Cardiac muscle cell (in vitro differentiated cells and primary cell): ENCODE data around the gene EDEM3. TPM values are rescaled to one million over a fixed set of nuclear protein-coding genes. Genes with fewer than 3 reads are reported as not detected.

Experiments
- DNase-seq, 2 donors: peaks; one replicate each; pipeline versions ENCODE4 v3.0.0 to v3.0.0-alpha.2; 2010 to 2017; ENCODE audit warnings: low read depth in 1 of 2, low spot score in 1 of 2
- H3K27ac ChIP-seq: fragments of 200-600 bp; sonication (generic); 2 replicates; pipeline ENCODE4 v1.5.1; 2016
- H3K27me3 ChIP-seq: fragments of 200-600 bp; sonication (generic); 2 replicates; pipeline ENCODE4 v1.6.0; 2016; ENCODE audit warnings: control low read depth
- H3K36me3 ChIP-seq: fragments of 200-600 bp; sonication (generic); 2 replicates; pipeline ENCODE4 v1.5.1; 2016; ENCODE audit warnings: control low read depth
- H3K4me1 ChIP-seq: fragments of 200-600 bp; sonication (generic); 2 replicates; pipeline ENCODE4 v1.8.1; 2017; ENCODE audit warnings: low read depth, mild to moderate bottlenecking, mixed run types
- H3K4me3 ChIP-seq: fragments of 200-600 bp; sonication (generic); 2 replicates; pipeline ENCODE4 v1.5.1; 2016; ENCODE audit warnings: mild to moderate bottlenecking
- H3K9me3 ChIP-seq: fragments of 200-600 bp; sonication (generic); 2 replicates; pipeline ENCODE4 v1.5.1; 2017; ENCODE audit warnings: low read depth, mild to moderate bottlenecking, control low read depth
- CTCF ChIP-seq: IDR thresholded peaks from 2 replicates; pipeline ENCODE4 v1.5.1; 2012; ENCODE audit warnings: low read depth, mild to moderate bottlenecking, low read length
- polyA plus RNA-seq: library from polyadenylated mRNA; unstranded; fragments of >200 nt; fragmentation: Nextera tagmentation; extraction: Ambion mirVana; gene quantifications from 2 replicates; pipeline ENCODE4 v1.2.1, GENCODE V29; 2016
- total RNA-seq: library from RNA; depleted of rRNA; stranded (reverse); fragments of >200 nt; gene quantifications from 2 replicates; pipeline ENCODE4 v1.2.3, GENCODE V29; 2016

EDEM3 gene
- total and polyA plus RNA-seq, 2 experiments from 2014 or later: 14.6 to 26.1 TPM

- no peak for DNase-seq
- Histone ChIP-seq H3K4me3 (no peak overlapping the region), H3K27ac (no peak overlapping the region), H3K27me3 (no peaks in the 10 kb centered on the region), H3K9me3 (no peaks in the 10 kb centered on the region), H3K36me3 (no peaks in the 10 kb centered on the region), H3K4me1 (no peaks in the 10 kb centered on the region)
- no peak for TF ChIP-seq CTCF
Observed at GRCh38 chr1:184775885-184776284, 21.2 kb upstream of the EDEM3 start.

GRCh38 chr1:184775329-184775728, 20.7 kb upstream of the EDEM3 start:
- Histone ChIP-seq H3K4me1 (no peaks in the 10 kb centered on the region), H3K9me3 (no peaks in the 10 kb centered on the region), H3K4me3 (no peak overlapping the region), H3K27ac (no peak overlapping the region), H3K36me3 (no peaks in the 10 kb centered on the region), H3K27me3 (no peaks in the 10 kb centered on the region)
- no peak for TF ChIP-seq CTCF
- no peak for DNase-seq

DNA sequence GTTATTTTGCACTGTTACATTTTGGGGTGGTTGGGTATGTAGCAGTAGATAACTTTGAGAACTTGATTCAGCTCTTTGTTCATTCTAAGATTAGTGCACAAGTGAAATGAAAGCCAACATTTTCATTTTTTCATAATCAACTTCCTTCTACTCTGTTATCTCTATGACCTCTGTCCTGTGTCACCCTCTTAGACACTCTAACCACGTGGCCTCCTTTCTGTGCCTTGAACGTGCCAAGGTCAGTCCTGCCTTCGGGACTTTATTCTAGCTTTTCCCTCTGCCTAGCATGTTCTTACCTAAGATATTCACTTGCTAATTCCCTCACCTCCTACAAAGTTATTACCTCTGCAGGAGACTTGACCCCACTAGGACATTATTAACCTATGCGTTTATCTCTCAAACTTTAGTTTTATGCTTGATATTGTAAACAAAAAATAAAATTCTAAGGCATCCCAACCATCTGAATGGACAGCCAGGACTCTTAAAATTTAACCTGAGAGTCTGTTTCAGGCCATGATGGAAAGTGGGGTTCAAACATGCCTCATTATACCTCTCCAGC, 19.2 kb upstream of the EDEM3 start:
- no peaks in the 10 kb centered on the region for H3K27me3 ChIP-seq
- no peak overlapping the region for H3K4me3 ChIP-seq
- H3K9me3 ChIP-seq: no peaks in the 10 kb centered on the region
- no peak overlapping the region for H3K27ac ChIP-seq
- no peaks in the 10 kb centered on the region for H3K4me1 ChIP-seq
- no peak for DNase-seq
- no peak for TF ChIP-seq CTCF
- no peaks in the 10 kb centered on the region for H3K36me3 ChIP-seq

DNA sequence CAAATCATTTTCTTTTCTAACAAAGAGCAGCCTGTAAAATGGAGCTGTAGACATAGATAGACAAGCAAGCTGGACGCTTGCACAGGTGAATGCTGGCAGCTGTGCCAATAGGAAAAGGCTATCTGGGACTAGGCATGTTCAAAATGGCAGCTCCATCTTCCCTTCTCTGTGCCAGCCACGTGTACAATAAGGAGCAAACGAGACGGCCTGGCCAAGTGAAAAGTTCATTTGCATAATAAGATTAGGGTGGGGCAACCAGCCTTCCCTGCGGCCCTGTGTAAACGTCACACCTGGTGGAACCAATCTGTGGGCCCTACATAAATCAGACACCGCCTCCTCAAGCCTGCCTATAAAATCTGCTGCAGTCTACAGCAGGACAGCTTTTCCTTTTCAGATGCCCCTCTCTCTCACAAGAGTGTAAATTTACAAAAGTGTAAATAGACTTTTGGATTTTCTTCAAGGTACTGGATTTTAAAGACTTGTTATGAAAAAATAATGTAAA, 16.6 kb upstream of the EDEM3 start:
- DNase-seq: no peak
- no peaks in the 10 kb centered on the region for H3K4me1 ChIP-seq

GRCh38 chr1:184770181-184770979, 15.7 kb upstream of the EDEM3 start:
- no peaks in the 10 kb centered on the region for H3K9me3 ChIP-seq
- H3K4me1 ChIP-seq: no peaks in the 10 kb centered on the region
- no peak for TF ChIP-seq CTCF

More for the DNA sequence above, 16.6 kb upstream of the EDEM3 start:
- no peak for TF ChIP-seq CTCF
- Histone ChIP-seq H3K27me3 (no peaks in the 10 kb centered on the region), H3K36me3 (no peaks in the 10 kb centered on the region), H3K27ac (no peak overlapping the region), H3K4me3 (no peak overlapping the region), H3K9me3 (no peaks in the 10 kb centered on the region)

More at GRCh38 chr1:184770181-184770979, 15.7 kb upstream of the EDEM3 start:
- no peak overlapping the region for H3K4me3 ChIP-seq
- H3K27ac ChIP-seq: no peak overlapping the region
- no peak for DNase-seq
- H3K27me3 ChIP-seq: no peaks in the 10 kb centered on the region
- no peaks in the 10 kb centered on the region for H3K36me3 ChIP-seq
